ENCODE results near the gene PROX2.

PROX2 gene

GRCh38 chr14:74879427-74880182 is 3.7 kb upstream of the PROX2 start:
- peak; percentile 29 for DNase-seq (ENCODE audit: low spot score)

GRCh38 chr14:74875204-74875603 is 741 bp downstream of the PROX2 start:
- DNase-seq (ENCODE audit: low spot score) = no peak

GRCh38 chr14:74871819-74872218 is 4.1 kb downstream of the PROX2 start:
- DNase-seq (ENCODE audit: low spot score) = no peak

- no peak for DNase-seq (ENCODE audit: low spot score)
Observed at GRCh38 chr14:74868739-74869138, 7.2 kb downstream of the PROX2 start.

GRCh38 chr14:74867673-74868072 is 8.3 kb downstream of the PROX2 start:
- DNase-seq (ENCODE audit: low spot score) = no peak

- no peak for DNase-seq (ENCODE audit: low spot score)
Observed at GRCh38 chr14:74866708-74867389, 9.1 kb downstream of the PROX2 start.

GRCh38 chr14:74865156-74865555 is 10.8 kb downstream of the PROX2 start:
- no peak for DNase-seq (ENCODE audit: low spot score)

- DNase-seq (ENCODE audit: low spot score) = no peak
Observed at GRCh38 chr14:74864198-74864597, 11.7 kb downstream of the PROX2 start.

- no peak for DNase-seq (ENCODE audit: low spot score)
Observed at GRCh38 chr14:74863274-74863673, 12.7 kb downstream of the PROX2 start.

GRCh38 chr14:74861734-74862090 is 14.2 kb downstream of the PROX2 start:
- no peak for DNase-seq (ENCODE audit: low spot score)

- peak; percentile 83 for DNase-seq (ENCODE audit: low spot score)
Observed at GRCh38 chr14:74860899-74861733, 14.8 kb downstream of the PROX2 start.

- no peak for DNase-seq (ENCODE audit: low spot score)
Observed at GRCh38 chr14:74859757-74860552, 16.0 kb downstream of the PROX2 start.

GRCh38 chr14:74858022-74858421 is 17.9 kb downstream of the PROX2 start:
- DNase-seq (ENCODE audit: low spot score) = no peak

- no peak for DNase-seq (ENCODE audit: low spot score)
Observed at GRCh38 chr14:74856366-74856765, 19.6 kb downstream of the PROX2 start.

GRCh38 chr14:74855945-74856344 is 20.0 kb downstream of the PROX2 start:
- no peak for DNase-seq (ENCODE audit: low spot score)

GRCh38 chr14:74855021-74855420 is 20.9 kb downstream of the PROX2 start:
- no peak for DNase-seq (ENCODE audit: low spot score)

- no peak for DNase-seq (ENCODE audit: low spot score)
Observed at GRCh38 chr14:74853581-74853980, 22.4 kb downstream of the PROX2 start.

- DNase-seq (ENCODE audit: low spot score) = peak; percentile 74
Observed at GRCh38 chr14:74852922-74853530, 22.9 kb downstream of the PROX2 start.

GRCh38 chr14:74848768-74849167 is 27.2 kb downstream of the PROX2 start:
- DNase-seq (ENCODE audit: low spot score) = no peak

GRCh38 chr14:74846968-74847665 is 28.8 kb downstream of the PROX2 start:
- DNase-seq (ENCODE audit: low spot score) = peak; percentile 38

GRCh38 chr14:74846168-74846567 is 29.8 kb downstream of the PROX2 start:
- no peak for DNase-seq (ENCODE audit: low spot score)

All from kidney tubule cell (primary cell).